GM10266 (cell line): ENCODE data around the gene LAYN.

Source experiments
- DNase-seq: peaks from one replicate; pipeline ENCODE4 v3.0.0; 2012; ENCODE audit errors: extremely low spot score
- TF ChIP-seq, protein P1 (sequence below): IDR thresholded peaks from 2 replicates; pipeline ENCODE4 v1.5.1; 2012; ENCODE audit warnings: mild to moderate bottlenecking, low read depth; ENCODE audit not compliant: control insufficient read depth, insufficient read depth; ENCODE audit errors: missing control alignments

LAYN gene

GRCh38 chr11:111591187-111591960 lies 50.9 kb downstream of the LAYN start:
- DNase-seq: no peak
- TF ChIP-seq, protein P1, sequence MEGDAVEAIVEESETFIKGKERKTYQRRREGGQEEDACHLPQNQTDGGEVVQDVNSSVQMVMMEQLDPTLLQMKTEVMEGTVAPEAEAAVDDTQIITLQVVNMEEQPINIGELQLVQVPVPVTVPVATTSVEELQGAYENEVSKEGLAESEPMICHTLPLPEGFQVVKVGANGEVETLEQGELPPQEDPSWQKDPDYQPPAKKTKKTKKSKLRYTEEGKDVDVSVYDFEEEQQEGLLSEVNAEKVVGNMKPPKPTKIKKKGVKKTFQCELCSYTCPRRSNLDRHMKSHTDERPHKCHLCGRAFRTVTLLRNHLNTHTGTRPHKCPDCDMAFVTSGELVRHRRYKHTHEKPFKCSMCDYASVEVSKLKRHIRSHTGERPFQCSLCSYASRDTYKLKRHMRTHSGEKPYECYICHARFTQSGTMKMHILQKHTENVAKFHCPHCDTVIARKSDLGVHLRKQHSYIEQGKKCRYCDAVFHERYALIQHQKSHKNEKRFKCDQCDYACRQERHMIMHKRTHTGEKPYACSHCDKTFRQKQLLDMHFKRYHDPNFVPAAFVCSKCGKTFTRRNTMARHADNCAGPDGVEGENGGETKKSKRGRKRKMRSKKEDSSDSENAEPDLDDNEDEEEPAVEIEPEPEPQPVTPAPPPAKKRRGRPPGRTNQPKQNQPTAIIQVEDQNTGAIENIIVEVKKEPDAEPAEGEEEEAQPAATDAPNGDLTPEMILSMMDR: no peak

GRCh38 chr11:111592491-111592890 lies 52.0 kb downstream of the LAYN start:
- no peak for DNase-seq
- TF ChIP-seq, protein P1: no peak

DNA sequence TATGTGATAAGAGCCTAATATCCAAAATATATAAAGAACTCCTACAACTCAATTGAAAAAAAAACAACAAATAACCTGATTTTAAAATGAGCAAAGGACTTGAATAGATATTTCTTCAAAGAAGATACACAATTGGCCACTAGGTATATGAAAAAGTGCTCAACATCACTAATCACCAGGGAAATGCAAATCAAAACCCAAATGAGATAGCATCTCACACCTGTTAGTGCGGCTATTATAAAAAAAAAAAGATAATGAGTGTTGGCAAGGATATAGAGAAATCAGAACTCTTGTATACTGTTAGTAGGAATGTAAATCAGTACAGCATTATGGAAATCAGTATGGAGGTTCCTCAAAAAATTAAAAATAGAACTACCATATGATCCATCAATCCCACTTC lies 55.8 kb downstream of the LAYN start:
- TF ChIP-seq, protein P1: no peak
- DNase-seq: no peak

DNA sequence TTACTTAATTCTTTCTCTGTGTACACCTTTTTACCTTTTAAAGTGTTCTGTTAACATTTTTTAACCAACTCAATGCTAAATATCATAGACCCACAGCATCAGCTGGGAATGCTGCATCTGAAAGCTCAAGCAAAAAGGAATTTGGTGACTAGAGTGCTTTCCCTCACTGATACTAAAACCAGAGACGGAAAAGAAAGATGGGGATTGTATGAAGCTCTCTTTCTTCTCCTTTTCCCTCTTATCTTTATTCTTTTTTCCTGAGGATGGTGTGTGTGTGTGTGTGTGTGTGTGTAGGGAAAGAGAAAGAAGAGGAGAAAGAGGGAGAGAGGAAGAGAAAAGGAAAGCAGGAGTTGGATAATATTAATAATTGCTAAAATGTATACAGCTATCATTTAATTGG lies 57.6 kb downstream of the LAYN start:
- no peak for DNase-seq
- TF ChIP-seq, protein P1: no peak

DNA sequence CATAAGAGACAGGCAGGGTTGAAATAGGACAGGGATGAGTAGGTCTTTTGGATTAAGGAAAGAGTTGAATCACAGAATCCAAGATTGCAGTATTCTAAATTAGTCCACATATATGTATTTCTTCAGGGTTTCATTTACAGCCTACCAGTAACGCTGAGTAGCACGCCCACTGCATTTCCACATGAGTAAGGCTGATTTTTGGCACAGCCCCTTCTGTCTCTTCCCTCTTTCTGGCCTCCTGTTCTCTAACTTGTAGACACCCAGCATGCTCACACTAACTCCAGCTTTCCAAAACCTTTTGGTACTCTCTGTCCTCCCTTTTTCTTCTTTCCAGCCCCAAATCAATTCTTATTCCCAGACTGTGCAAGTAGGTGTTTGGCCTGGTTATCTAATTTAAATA lies 58.0 kb downstream of the LAYN start:
- TF ChIP-seq, protein P1: no peak
- DNase-seq: no peak

- no peak for DNase-seq
- TF ChIP-seq, protein P1: no peak
Observed at GRCh38 chr11:111601636-111601978, 61.1 kb downstream of the LAYN start.

- TF ChIP-seq, protein P1: peak; percentile 93
- peak; percentile 95 for DNase-seq
Observed at GRCh38 chr11:111601979-111602864, 61.7 kb downstream of the LAYN start, which contains the start of gene SIK2. TSS of gene SIK2 (plus strand) at chr11:111602449. CDS start at chr11:111602564, 115 bp downstream.
